Stimulated activated naive CD4-positive, alpha-beta T cell (primary cell): ENCODE data around the gene EXT2.

ENCODE experiments used
- DNase-seq, 6 experiments: peaks; one replicate each; lab custom pipeline; 2025; lab: John Stamatoyannopoulos, UW

EXT2 gene

DNA sequence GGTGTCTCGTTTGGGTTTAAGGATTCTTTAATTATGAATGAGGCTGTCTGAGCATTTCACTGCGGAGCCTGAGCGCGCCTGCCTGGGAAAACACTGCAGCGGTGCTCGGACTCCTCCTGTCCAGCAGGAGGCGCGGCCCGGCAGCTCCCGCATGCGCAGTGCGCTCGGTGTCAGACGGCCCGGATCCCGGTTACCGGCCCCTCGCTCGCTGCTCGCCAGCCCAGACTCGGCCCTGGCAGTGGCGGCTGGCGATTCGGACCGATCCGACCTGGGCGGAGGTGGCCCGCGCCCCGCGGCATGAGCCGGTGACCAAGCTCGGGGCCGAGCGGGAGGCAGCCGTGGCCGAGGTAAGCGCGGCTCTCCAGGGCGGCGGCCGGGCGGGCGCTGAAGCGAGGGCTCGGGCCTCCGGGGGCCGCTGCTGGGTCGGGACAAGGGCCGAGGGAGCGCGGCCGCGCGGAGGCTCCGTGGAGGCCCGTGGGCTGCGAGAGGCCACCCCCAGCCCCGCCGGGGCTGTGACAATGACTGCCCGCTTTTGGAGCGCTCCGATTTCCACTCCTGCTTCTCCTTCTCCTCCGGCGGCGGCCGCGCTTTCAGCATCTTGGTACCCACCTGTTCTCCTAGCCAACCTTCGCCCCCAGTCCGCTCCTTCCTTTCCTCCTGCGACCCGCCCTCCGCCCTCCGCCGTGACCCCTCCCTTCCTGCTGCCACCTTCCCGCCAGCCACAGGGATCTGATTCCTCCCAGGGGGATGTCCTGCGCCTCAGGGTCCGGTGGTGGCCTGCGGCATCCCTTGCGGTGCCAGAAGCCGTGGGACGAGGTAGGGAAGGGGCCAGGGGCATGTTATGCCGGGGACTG lies at the start of gene EXT2:
EXT2 (plus strand) TSS at position 173 of the 854 bp plus-strand sequence. CDS start 12,035 bp downstream, outside the sequence.
- peak; percentile 63 to 83 (median 80) for DNase-seq

DNA sequence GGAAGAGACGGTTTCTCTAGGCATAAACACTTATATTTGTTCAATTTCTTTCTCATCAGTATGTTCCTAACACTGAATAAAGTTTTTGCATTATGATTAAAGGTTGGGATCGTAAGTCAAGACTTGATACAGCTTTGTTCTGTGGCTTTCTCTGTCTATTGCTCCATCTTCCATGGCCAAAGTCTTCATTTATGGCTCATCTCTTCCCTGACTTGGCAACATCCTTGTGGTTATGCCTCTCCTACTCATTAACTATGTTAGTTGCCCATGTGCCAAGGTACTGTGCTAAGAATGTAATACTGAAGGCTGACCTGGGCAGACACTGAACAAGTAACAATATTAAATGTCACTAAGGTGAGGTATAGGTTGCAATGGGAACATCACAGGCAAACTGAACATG lies 49.3 kb upstream of the EXT2 start:
- DNase-seq, result no peak

DNA sequence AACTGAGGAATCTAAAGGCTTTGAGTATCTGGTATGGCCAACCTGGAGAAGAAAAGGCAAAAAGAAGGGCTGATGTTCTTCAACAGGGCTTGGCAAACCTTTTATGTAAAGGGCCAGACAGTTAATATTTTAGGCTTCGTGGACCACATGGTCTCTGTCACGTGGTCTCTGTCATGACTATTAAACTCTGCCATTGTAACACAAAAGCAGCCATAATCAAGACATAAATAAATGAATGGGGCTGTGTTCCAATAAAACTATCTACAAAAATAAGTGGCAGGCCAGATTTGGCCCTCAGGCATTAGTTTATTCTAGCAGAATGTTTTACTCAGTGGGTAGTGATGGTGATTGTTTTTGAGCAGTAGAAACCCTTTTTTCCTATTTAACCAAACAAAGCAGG lies 48.2 kb upstream of the EXT2 start:
- no peak for DNase-seq

DNA sequence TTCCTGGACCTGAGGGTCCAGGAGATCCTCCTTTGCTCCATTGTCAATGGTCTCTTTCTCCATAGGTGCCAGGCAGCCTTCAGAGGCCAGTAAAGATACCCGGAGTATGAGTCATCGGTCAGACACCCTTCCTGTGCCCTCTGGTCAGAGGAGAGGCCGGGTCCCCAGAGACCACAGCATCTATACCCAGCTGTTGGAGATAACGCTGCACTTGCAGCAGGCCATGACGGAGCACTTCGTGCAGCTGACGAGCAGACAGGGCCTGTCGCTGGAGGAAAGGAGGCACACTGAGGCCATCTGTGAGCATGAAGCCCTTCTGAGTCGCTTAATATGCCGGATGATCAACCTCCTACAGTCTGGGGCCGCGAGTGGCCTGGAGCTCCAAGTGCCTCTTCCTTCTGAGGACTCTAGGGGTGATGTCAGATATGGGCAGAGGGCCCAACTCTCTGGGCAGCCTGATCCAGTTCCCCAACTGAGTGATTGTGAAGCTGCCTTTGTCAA lies 47.5 kb upstream of the EXT2 start, which contains the start of gene ACCSL:
ACCSL (plus strand) TSS at position 51 of the 501 bp plus-strand sequence; CDS start at position 107, 56 bp downstream.
- DNase-seq, result no peak

DNA sequence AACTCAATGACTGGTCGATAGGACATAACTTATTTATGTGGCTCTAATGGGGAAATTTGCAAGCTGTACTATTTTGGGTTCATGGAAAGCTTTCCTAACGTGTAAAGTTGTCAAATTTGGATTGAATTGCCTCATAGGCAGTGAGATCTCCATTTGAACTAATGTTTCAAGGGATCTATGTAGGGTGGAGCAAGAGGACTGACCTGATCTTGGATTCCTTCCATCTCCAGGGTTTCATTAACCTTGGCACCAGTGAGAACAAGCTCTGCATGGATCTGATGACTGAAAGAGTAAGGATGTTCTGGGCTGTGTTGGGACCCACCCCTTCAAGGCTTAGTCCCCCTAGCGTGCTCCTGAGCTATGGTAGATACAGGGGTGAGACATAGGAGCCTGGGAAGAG lies 45.6 kb upstream of the EXT2 start:
- DNase-seq, result no peak

DNA sequence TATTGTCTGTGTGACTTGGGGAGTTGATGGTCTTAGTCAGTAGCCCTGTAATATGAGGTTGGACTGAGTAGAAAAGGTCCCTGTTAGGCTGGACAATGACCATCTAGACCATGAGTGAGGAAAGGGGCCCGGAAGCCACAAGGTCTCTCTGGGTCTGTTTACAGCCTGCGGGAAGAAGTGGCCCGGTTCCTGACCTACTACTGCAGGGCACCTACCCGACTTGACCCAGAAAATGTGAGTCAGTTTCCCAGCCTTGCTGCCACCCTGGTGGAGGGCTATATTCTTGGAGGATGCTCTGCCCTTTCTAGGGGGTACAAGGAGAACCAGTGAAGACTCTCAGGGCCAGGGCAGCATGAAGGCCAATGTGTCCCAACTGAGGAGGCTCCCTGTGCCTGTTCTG lies 44.3 kb upstream of the EXT2 start:
- no peak for DNase-seq

DNA sequence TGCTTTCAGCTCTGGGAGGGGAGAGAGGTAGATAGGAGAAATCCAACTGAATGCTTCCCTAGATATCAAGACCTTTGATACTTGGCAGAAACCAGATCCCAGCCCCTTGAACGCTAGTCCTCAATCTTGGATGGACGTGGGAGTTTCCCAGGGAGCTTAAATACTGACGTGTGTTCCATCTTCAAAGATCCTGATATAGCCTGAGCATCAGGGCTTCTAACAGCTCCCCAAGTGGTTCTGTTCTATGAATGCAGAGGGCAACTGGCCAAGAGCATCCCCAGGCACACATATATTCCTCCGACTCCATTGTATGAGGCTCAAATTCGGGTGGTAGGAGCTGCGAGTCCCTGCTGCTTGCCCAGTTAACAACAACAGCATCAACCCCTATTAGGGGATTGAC lies 38.1 kb upstream of the EXT2 start:
- DNase-seq, result no peak

DNA sequence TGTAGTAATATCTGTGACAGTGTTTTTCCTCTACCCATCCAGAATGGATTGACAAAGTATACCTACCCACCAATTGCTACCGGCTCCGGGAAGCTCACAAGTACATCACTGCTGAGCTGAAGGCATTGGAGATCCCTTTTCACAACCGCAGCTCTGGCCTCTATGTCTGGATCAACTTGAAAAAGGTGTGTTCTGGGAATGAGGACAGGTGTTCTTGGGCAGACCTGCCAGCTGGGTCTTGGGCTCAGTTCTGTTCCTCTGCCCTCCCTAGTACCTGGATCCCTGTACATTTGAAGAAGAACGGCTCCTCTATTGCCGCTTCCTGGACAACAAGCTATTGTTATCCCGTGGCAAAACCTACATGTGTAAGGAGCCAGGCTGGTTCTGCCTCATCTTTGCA lies 37.2 kb upstream of the EXT2 start:
- no peak for DNase-seq

DNA sequence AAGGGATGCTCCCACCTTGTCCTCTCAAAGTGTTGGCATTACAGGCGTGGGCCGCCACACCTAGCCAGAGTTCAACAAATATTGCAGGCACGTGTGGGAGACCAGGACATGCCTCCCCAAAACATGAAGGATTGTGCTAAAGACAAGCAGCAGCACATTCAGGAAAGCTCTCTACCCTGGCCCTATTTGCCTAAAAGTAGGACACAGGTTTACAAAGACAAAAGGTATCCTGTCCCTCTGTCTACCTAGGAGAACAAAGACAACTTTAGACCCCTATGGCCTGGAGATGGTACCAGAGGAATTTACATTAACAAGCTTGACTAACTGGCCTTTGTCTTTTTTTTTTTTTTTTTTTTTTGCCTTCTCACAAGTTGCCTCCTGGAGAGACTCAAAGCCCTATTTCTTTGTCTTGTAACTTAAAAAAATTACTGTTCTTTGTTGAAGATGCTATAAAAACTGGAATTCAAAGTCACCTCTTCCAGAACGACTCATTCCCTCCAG lies 30.3 kb upstream of the EXT2 start:
- DNase-seq, result no peak

DNA sequence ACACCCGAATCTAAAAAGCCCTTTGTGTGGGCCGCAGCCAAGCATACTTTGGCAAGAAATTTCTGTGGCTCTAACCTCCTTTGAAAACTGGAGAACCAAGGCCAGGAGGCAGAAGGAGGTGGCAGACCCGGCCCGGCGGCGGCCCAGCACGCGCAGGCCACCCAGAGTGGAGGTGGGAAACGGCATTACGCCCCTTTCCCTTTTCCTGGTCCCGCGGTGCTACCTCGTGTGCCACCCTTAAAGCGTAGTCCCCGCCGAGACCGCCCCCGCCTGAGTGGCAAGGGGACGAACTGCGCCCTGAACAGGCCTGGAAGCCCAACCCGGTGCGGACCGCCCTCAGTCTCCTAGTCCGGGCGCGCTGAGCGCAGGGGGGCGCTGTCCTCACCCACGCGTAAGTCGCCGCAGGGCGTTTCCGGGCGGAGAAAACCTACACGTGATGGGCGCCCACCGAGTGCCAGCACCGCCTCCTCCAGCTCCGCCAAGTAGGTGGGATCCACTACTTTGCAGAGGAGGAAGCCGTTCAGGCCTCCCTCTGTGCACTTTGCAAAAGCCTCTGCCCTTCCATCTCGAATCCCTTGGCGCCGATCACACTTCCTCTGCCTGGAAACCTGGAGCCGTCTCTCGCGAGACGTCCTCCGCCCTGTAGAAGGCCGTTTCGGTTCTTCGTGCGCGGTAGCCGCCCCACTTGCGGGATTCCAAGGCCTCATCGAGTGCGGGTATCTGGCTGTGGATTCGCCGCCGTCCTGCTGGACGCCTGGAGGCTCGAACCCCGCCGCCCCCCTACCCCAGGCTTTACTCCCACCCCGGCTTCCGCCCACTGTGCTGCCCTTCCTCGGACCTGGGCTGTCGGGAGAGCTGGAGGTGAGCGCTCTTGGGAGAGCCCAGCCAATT lies 29.4 kb upstream of the EXT2 start, which contains the start of gene ACCS:
ACCS (plus strand) TSS at position 430 of the 891 bp plus-strand sequence. CDS start 1,358 bp downstream, outside the sequence.
- peak; percentile 71 to 90 (median 88) for DNase-seq

DNA sequence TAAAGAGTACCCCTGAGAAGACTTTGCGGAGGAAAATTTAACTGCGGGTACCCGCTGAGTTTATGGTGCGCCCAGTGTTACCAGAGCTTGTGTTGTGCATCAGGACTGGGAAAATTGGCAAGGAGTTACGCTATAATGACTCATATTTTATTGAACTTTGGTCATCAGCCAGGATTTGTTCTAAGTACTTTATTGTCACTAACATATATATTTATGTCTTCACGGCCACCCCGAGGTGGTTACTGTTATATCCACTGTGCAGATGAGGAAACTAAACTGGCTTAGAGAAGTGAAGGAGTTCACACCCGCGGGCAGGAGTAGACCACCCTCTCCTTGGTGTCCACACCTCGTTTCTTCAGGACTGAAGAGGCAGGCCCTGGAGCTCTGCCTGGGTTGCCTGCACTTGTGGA lies 28.7 kb upstream of the EXT2 start:
- DNase-seq, result peak in 3 of 6 experiments; percentile 14 to 23 (median 19)

DNA sequence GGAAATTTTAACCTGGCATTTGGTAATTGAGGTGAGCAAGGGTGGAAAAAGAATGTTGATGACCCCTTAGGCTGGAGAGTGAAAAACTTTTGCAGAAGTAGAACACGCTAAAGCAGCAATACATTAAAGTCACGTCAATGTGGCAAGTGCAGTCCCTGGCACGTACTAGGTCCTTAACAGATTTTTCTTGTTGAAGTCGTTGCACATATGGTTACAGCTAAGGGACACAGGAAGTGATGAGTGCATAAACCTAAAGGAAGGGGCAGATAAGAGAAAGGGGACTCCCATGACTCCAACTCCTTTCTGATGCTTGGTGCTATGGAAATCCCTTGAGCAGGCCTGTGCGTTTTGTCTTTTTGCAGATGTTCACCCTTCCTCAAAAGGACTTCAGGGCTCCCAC lies 28.2 kb upstream of the EXT2 start:
- peak in 1 of 6 experiments; percentile 19 for DNase-seq

DNA sequence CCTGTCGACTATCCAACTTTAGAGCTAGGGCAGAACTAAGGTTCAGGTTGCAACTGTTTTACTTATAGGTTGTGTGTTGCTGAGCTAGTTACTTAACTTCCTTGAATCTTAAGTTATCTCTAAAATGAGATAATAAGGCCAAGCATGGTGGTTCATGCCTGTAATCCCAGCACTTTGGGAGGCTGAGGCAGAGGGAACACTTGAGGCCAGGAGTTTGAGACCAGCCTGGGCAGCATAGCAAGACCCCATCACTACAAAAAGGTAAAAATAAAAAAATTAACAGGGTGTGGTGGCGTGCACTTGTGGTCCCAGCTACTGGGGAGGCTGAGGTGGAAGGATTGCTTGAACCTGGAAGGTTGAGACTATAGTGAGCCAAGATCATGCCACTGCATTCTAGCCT lies 27.3 kb upstream of the EXT2 start:
- no peak for DNase-seq

DNA sequence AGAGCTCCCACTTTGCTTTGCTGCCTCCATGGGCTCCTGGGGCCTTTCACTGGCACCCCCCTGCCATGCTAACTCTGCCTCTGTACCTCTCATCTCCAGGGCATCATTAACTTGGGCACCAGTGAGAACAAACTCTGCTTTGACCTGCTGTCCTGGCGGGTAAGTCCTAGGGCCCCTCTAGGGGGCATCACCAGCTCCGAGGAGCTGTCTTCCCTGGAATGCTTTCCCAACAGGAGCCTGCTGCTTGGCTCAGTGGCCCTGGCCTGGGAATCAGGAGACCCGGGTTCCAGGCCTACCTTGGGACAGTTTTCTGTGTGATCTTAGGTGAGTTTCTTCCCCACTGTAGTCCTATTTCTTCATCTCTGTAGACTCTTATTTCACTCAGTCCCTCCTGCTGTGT lies 24.3 kb upstream of the EXT2 start:
- no peak for DNase-seq

DNA sequence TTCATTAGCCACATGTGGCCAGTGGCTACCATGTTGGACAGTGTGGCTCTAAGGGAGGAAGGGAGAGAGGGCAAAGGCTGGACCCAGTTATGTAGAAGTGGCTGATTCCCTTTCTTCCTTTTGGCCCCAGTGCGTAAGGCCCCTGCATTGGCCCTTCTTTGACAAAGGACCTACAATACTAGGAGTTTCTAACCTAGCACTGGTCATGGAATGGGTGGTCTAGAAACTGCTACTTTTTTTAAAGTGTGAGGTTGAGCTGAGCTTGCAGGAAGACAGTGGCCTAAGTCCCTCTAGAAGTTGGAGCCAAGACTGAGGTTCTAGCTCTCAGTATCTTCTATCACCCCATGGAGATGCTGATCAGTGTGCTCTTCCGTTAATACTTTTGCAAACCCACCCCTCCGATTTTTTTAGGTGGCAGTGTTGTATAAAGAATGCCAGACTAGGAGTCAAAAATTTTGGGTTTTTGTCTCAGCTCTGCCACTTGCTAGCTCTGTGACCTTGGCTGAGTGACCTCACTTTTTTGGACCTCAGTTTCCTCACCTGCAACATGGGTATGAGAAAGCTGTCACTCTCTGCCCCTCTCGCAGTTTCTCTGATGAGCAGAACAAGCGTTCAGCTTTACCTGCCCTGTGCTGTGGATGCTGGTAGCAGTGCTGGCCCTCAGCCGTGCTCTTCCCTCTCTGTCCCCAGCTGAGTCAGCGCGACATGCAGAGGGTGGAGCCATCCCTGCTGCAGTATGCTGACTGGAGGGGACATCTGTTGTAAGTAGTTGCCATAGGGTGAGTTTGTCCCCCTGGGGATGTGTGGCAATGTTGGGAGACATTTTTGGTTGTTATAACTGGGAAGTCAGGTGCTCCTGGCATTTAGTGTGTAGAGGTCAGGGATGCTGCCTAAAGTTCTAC lies 22.5 kb upstream of the EXT2 start:
- DNase-seq, result no peak

DNA sequence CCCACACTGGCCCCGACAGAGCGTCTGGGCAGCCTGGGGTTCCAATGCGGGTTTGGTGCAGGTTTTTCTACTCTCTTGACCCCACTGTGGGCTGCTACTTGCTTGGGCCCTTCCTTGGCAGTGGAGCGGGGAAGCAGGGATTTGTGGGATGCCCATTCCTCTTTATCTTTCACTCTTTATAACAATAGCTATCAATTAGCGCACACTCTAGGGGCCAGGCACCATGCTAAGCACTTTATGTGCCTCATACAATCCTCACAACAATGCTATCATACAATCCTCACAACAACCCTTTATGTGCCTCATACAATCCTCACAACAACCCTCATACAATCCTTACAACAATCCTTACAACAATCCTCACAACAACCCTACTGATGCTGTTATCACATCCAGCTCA lies 16.7 kb upstream of the EXT2 start:
- no peak for DNase-seq

DNA sequence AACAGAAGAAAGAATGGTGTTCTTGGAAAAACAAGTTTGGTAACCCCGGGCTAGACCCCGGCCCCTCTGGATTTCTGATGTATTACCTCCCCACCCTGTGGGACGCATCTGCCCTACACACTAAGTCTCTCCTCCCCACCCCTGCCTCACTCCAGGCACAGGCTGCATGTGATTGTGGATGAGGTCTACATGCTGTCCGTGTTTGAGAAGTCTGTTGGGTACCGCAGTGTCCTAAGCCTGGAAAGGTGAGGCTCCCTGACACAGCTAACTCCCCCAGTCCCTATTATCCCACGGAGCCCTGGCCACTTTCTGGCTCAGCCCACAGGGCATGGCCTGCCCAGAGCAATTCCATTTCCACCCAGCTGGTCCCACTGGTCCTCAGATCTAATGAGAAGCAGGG lies 16.1 kb upstream of the EXT2 start:
- DNase-seq, result no peak

DNA sequence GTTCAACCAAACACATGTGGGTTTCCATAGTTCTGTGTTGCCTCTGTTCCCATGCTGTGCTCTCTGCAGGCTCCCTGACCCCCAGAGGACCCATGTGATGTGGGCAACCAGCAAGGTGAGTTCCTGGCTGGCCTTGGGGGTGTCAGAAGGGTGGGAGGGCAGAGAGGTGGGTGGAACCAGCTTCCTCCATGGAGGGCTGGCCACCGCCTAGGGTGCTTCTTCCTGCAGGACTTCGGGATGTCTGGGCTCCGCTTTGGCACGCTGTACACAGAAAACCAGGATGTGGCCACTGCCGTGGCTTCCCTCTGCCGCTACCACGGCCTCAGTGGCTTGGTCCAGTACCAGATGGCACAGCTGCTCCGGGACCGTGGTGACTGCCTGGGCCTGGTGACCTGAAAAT lies 14.5 kb upstream of the EXT2 start:
- no peak for DNase-seq

DNA sequence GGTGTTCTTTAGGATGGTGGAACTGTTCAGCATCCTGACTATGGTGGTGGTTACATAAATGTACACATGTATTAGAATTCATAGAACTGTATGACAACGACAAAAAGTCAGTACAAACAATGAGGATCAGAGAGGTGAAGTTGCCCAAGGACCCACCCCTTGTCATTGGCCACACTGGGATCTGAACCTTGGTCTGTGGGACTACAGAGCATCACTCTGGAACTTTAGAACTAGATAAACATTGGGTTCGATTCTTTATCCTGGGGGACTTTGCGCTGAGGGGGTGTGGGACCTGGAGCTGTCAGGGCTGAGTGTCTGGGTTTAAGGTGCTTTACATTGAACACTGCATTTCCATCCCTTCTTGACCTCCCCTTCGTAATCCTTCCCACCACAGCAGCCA lies 12.8 kb upstream of the EXT2 start:
- no peak for DNase-seq

DNA sequence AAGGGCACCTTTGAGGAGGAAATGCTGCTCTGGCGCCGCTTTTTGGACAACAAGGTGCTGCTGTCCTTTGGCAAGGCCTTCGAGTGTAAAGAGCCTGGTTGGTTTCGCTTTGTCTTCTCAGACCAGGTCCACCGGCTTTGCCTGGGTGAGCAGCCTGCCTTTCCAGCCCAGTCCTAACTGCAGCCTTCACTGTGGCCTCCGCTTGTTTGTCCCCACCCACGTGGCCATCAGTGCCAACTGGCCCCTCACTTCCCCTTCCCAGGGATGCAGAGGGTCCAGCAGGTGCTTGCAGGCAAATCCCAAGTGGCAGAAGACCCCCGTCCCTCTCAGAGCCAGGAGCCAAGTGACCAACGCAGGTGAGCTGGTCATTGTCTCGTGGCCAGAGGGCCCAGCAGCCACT lies 12.0 kb upstream of the EXT2 start:
- DNase-seq, result no peak

DNA sequence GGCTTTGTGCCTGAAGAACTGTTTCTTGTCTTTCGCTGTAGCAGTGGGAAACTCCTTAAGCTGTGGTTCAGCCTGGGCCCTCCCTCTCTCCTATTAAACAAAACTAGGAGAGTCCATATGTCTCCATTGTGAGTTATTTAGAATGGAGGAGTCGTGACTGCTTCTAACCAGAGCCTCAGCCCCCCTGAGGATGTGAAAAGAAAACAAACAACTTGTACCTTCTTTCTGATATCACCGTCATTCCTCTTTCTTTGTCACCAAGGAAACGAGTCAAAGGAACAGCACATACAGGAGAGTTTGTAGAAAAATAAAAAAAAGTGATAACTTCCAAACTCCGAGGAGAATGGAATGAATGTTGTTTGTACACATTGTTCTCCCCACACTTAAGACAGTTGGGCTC lies 11.6 kb upstream of the EXT2 start:
- no peak for DNase-seq
